ENCODE measurements around the gene PAWR.

PAWR gene

GRCh38 chr12:79678306-79678705, 12.5 kb downstream of the PAWR start:
- Histone ChIP-seq H3K4me2 (ENCODE audit: low read depth, low read length) (no peak overlapping the region), H2AFZ (ENCODE audit: low read length) (no peak overlapping the region), H3K4me3 (ENCODE audit: low read length) (no peak overlapping the region), H3K9me3 (replicated peaks; ENCODE audit: insufficient read depth, low read length) (no peaks in the 10 kb centered on the region), H3K36me3 (replicated peaks; ENCODE audit: insufficient read depth, low read length) (no peaks in the 10 kb centered on the region), H3K9ac (ENCODE audit: low read length) (no peak overlapping the region), H3K27ac (ENCODE audit: low read length) (no peak overlapping the region), H3K27me3 (replicated peaks; ENCODE audit: insufficient read depth, low read length) (no peaks in the 10 kb centered on the region), H3K9me2 (replicated peaks; ENCODE audit: insufficient read depth, low read length) (no peaks in the 10 kb centered on the region), H4K20me1 (ENCODE audit: insufficient read depth, low read length) (0 out of 2 replicates have a peak, but pooled peaks cover 5% of the 10 kb centered on the region), H3K79me2 (ENCODE audit: low read length) (peaks cover 99% of the 10 kb centered on the region), H3K4me1 (ENCODE audit: low read length) (peaks cover 6% of the 10 kb centered on the region; the same call in 1 of the 2 replicates), H3F3A (ENCODE audit: insufficient read depth, low read length) (no peaks in the 10 kb centered on the region)
- DNase-seq: no peak
- no peak for TF ChIP-seq EZH2phosphoT487 (IDR thresholded peaks at IDR 0.05; ENCODE audit: low read length)
- no peak for TF ChIP-seq EZH2 (optimal IDR thresholded peaks at IDR 0.05; ENCODE audit: low read depth, low read length)
- no peak for TF ChIP-seq CTCF (IDR thresholded peaks at IDR 0.05; ENCODE audit: low read length)

DNA sequence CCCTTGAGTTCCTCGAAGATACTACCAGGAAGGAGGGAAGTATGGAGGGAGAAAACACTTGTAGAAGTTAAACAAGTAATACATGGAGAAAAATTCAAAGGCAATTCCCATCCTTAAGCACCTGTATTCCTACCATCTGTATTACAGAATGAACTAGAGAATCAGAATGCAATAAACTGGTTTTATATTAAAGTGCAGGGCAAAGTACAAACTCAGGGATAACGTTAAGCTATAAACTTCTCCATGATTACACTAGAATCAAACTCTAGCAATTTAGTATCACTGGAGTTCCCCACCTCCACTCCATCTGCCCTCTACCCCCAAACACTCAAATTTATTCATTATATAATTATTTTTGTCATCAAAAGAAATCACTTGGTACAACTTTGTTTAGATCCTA, 13.1 kb downstream of the PAWR start:
- Histone ChIP-seq H3K9me2 (replicated peaks; ENCODE audit: insufficient read depth, low read length) (no peaks in the 10 kb centered on the region), H3F3A (ENCODE audit: insufficient read depth, low read length) (no peaks in the 10 kb centered on the region), H3K27me3 (replicated peaks; ENCODE audit: insufficient read depth, low read length) (no peaks in the 10 kb centered on the region), H3K27ac (ENCODE audit: low read length) (no peak overlapping the region), H3K9me3 (replicated peaks; ENCODE audit: insufficient read depth, low read length) (no peaks in the 10 kb centered on the region), H3K9ac (ENCODE audit: low read length) (no peak overlapping the region), H3K4me3 (ENCODE audit: low read length) (no peak overlapping the region), H4K20me1 (ENCODE audit: insufficient read depth, low read length) (0 out of 2 replicates have a peak, but pooled peaks cover 5% of the 10 kb centered on the region), H3K79me2 (ENCODE audit: low read length) (peaks cover 98% of the 10 kb centered on the region), H3K36me3 (replicated peaks; ENCODE audit: insufficient read depth, low read length) (no peaks in the 10 kb centered on the region), H3K4me1 (ENCODE audit: low read length) (peaks cover 6% of the 10 kb centered on the region; the same call in 1 of the 2 replicates), H2AFZ (ENCODE audit: low read length) (no peak overlapping the region), H3K4me2 (ENCODE audit: low read depth, low read length) (no peak overlapping the region)
- TF ChIP-seq CTCF (IDR thresholded peaks at IDR 0.05; ENCODE audit: low read length) (no peak), EZH2 (optimal IDR thresholded peaks at IDR 0.05; ENCODE audit: low read depth, low read length) (no peak), EZH2phosphoT487 (IDR thresholded peaks at IDR 0.05; ENCODE audit: low read length) (no peak)
- DNase-seq: no peak

GRCh38 chr12:79676579-79676978, 14.2 kb downstream of the PAWR start:
- Histone ChIP-seq H3K9ac (ENCODE audit: low read length) (no peak overlapping the region), H3K4me1 (ENCODE audit: low read length) (peaks cover 6% of the 10 kb centered on the region; the same call in 1 of the 2 replicates), H3K4me2 (ENCODE audit: low read depth, low read length) (no peak overlapping the region), H2AFZ (ENCODE audit: low read length) (no peak overlapping the region), H3K79me2 (ENCODE audit: low read length) (peaks cover 98% of the 10 kb centered on the region), H3K9me2 (replicated peaks; ENCODE audit: insufficient read depth, low read length) (no peaks in the 10 kb centered on the region), H3K9me3 (replicated peaks; ENCODE audit: insufficient read depth, low read length) (no peaks in the 10 kb centered on the region), H3F3A (ENCODE audit: insufficient read depth, low read length) (no peaks in the 10 kb centered on the region), H3K4me3 (ENCODE audit: low read length) (no peak overlapping the region), H4K20me1 (ENCODE audit: insufficient read depth, low read length) (no peaks in the 10 kb centered on the region), H3K27ac (ENCODE audit: low read length) (no peak overlapping the region), H3K36me3 (replicated peaks; ENCODE audit: insufficient read depth, low read length) (no peaks in the 10 kb centered on the region), H3K27me3 (replicated peaks; ENCODE audit: insufficient read depth, low read length) (no peaks in the 10 kb centered on the region)
- no peak for TF ChIP-seq CTCF (IDR thresholded peaks at IDR 0.05; ENCODE audit: low read length)
- no peak for TF ChIP-seq EZH2phosphoT487 (IDR thresholded peaks at IDR 0.05; ENCODE audit: low read length)
- no peak for TF ChIP-seq EZH2 (optimal IDR thresholded peaks at IDR 0.05; ENCODE audit: low read depth, low read length)
- DNase-seq: no peak

Data from MM.1S (cell line).